Measurements from ENCODE around the gene SSTR5. TPM values are rescaled to one million over a fixed set of nuclear protein-coding genes. Genes with fewer than 3 reads are reported as not detected.

The SSTR5 gene
- total RNA-seq, 4 donors from 2014 or later, result not detected

DNA sequence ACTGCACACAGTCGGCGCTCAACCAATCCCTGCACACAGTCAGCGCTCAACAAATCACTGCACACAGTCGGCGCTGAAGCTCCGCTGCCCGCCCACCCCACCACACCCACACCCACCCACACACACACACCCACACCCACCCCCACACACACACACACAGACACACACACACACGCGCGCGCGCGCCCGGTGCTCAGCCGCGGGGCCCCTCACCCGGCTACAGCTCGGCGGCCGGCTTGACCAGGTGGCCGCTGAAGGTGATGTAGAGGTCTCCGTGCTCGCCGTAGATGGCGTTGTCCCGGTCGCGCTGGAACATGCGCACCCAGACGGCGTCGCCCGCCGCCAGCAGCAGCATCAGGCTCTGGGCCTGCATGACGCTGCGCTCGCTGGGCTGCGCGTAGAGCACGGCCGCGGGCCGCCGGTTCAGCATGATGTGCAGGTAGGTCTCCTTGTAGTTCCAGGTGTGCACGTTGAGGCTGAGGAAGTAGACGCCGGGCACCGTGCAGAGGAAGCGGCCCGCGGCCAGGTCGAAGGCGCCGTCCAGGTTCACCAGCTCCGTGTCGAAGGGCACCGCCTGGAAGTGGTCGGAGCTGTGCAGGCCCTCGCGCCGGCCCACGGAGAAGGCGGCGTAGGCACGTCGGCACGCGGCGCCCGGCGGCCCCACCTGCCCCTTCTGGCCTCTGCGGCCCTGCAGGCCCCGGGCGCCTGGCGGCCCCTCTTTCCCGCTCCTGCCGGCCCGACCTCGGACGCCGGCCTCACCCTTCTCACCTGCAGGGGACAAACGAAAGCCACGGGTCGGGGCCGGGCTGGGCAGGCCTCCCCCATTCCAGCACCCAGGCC, 21.0 kb downstream of the SSTR5 start:
- H3K27me3 ChIP-seq, result peaks cover 0 to 13% of the 10 kb centered on the region in 2 donors
- H3K4me1 ChIP-seq, result peaks cover 0 to 11% of the 10 kb centered on the region in 2 donors
- intact Hi-C loops (cut with DNase I; ENCODE audit: low total_unique reads), result no loop called here
- no peak overlapping the region for H3K4me3 ChIP-seq
- DNase-seq, result no peak
- TF ChIP-seq POLR2A (IDR thresholded peaks at IDR 0.05), result no peak
- TF ChIP-seq, protein P1, sequence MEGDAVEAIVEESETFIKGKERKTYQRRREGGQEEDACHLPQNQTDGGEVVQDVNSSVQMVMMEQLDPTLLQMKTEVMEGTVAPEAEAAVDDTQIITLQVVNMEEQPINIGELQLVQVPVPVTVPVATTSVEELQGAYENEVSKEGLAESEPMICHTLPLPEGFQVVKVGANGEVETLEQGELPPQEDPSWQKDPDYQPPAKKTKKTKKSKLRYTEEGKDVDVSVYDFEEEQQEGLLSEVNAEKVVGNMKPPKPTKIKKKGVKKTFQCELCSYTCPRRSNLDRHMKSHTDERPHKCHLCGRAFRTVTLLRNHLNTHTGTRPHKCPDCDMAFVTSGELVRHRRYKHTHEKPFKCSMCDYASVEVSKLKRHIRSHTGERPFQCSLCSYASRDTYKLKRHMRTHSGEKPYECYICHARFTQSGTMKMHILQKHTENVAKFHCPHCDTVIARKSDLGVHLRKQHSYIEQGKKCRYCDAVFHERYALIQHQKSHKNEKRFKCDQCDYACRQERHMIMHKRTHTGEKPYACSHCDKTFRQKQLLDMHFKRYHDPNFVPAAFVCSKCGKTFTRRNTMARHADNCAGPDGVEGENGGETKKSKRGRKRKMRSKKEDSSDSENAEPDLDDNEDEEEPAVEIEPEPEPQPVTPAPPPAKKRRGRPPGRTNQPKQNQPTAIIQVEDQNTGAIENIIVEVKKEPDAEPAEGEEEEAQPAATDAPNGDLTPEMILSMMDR (IDR thresholded peaks at IDR 0.05), result no peak
- no peak overlapping the region for H3K27ac ChIP-seq
- no peaks in the 10 kb centered on the region for H3K36me3 ChIP-seq
- no peaks in the 10 kb centered on the region for H3K9me3 ChIP-seq

DNA sequence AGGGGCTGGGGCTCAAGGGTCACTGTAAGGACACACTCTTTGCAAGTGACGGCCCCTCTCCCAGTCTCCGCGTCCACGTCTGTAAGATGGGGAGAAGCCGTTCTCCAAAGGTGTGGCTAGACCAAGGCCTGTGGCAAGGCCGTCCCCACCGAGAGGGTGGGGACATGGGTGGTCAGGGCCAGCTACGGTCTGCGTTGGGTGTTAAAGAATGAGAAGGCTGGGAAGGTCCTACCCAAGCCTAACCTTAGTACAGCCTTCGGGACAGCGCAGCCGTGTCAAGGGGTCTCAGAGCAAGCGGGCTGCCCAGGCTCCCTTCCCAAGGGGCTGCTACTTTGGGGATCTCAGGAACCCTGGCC, 21.6 kb downstream of the SSTR5 start:
- H3K36me3 ChIP-seq, result no peaks in the 10 kb centered on the region
- H3K27ac ChIP-seq, result no peak overlapping the region
- no peak for DNase-seq
- no peaks in the 10 kb centered on the region for H3K9me3 ChIP-seq
- H3K4me1 ChIP-seq, result peaks cover 0 to 11% of the 10 kb centered on the region in 2 donors
- H3K27me3 ChIP-seq, result peaks cover 0 to 8% of the 10 kb centered on the region in 2 donors
- TF ChIP-seq, protein P1 (IDR thresholded peaks at IDR 0.05), result no peak
- TF ChIP-seq POLR2A (IDR thresholded peaks at IDR 0.05), result no peak
- intact Hi-C loops (cut with DNase I; ENCODE audit: low total_unique reads), result no loop called here
- no peak overlapping the region for H3K4me3 ChIP-seq

DNA sequence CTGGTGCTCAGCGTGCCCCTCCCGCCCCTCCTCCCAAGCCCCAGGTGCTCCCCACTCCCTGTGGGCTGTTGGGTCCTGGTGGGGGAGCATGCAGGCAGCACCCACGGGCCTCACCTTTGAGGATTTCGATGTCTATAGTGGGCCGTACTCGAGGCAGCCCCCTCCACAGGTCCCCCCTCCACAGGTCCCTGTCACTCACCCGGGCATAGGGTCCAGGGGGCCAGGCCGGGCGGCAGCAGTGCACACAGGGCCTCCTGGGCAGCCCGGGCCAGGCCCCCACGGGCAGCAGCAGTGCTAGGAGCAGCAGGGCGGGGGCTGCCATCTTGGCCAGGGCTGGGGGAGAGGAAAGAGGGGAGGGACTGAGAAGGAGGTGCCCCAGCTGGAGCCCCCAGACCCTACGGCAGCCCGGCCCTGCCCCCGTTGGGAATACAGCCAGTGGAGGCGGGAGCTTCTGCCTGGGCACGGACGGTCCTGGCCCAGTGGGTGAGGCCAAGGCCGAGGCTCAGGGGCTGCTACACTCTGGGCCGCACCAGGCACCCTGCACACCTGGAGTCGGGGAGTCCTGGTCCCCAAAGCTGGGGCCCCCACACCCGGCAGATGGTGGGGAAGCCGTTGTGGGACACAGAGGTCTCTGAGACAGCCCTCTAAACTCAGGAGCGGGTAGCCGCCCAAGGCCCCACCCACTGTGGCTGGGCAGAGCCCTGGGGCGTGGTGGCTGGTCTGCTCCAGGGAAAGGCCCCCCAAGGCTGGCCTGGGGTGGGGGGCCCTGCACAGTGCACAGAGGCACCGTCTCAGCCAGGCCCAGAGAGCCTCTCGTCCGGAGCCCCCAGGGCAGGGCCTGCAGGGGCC, 22.3 kb downstream of the SSTR5 start:
- intact Hi-C loops (cut with DNase I; ENCODE audit: low total_unique reads), result no loop called here
- no peak for DNase-seq
- Histone ChIP-seq H3K4me3 (no peak overlapping the region), H3K9me3 (no peaks in the 10 kb centered on the region), H3K27me3 (peaks cover 0 to under 1% of the 10 kb centered on the region in 2 donors), H3K4me1 (peaks cover 0 to 4% of the 10 kb centered on the region in 2 donors), H3K36me3 (no peaks in the 10 kb centered on the region), H3K27ac (no peak overlapping the region)
- TF ChIP-seq POLR2A (IDR thresholded peaks at IDR 0.05), result no peak
- TF ChIP-seq, protein P1 (IDR thresholded peaks at IDR 0.05), result no peak

DNA sequence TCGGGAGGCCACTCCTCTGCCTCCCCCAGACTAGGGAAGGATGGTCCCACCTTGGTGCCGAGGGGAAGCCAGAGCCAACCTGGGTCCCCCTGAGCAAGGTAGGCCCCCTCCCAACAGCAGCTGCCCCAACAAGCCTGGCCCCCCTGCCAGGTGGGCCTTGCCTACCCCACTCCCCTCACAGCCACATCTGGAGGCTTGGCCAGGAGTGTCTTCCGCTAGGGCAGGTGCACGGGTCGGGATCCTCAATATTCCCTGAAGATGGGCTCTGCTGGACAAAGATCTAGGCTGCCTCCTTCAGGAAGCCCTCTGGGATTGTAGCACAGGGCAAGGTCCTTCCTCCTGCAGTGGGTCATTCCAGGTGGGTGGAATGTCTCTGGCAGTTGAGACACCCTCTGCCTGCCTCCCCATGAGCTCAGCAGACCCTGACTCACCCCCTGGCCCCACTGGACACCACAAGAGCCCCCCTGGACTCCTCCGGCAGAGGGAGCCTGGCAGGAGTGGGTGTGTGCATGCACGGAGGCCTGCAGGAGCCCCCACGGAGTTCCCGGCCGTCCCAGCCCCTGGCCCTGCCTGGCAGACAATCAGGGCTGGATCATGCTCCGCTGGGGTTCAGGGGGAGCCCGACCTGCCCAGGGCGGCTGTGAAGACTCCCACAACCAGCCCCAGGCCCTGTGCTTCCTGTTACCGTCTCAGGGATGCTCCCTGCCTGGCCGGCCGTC, 23.1 kb downstream of the SSTR5 start:
- no peaks in the 10 kb centered on the region for H3K9me3 ChIP-seq
- no peak overlapping the region for H3K4me3 ChIP-seq
- no peaks in the 10 kb centered on the region for H3K27me3 ChIP-seq
- no peak for DNase-seq
- no peaks in the 10 kb centered on the region for H3K4me1 ChIP-seq
- H3K36me3 ChIP-seq, result no peaks in the 10 kb centered on the region
- TF ChIP-seq POLR2A (IDR thresholded peaks at IDR 0.05), result no peak
- TF ChIP-seq, protein P1 (IDR thresholded peaks at IDR 0.05), result no peak
- no peak overlapping the region for H3K27ac ChIP-seq
- intact Hi-C loops (cut with DNase I; ENCODE audit: low total_unique reads), result no loop called here

Measured in uterus (tissue), 4 donors.